Pancreas (tissue), 10 donors: ENCODE measurements around the gene PTPRR. TPM values are rescaled to one million over a fixed set of nuclear protein-coding genes. Genes with fewer than 3 reads are reported as not detected.
A peak's percentile ranks its signal among the peaks of the same experiment; 100 is the strongest.

Experiments
- ATAC-seq, 4 donors: fragments of 200-7000 bp; cut with Tn5 transposase; one replicate each; pipeline versions ENCODE4 v1.8.0 to v1.9.1; 2020; ENCODE audit warnings: mild to moderate bottlenecking in 4 of 4, moderate library complexity in 4 of 4
- DNase-seq, 6 donors: peaks; one replicate each; pipeline ENCODE4 v3.0.0-alpha.2; 2020
- FAIRE-seq: peaks from 2 replicates; lab custom pipeline; 2012; peaks lifted over from hg19 to GRCh38; lab: Jason Lieb, UNC
- H3K27ac ChIP-seq, 4 donors: fragments of 200-600 bp; sonication (generic); 1 replicate in 3 of 4; 2 replicates in 1 of 4; pipeline versions ENCODE4 v1.5.0 to v1.8.0; 2020
- H3K27me3 ChIP-seq, 4 donors: fragments of 200-600 bp; one replicate each; pipeline ENCODE4 v1.8.0; 2021
- H3K36me3 ChIP-seq, 3 donors: fragments of 200-600 bp; sonication (generic) in 1 of 3; one replicate each; pipeline versions ENCODE4 v1.5.0 to v1.8.0; 2020 to 2021
- H3K4me1 ChIP-seq, 3 donors: fragments of 200-600 bp; one replicate each; pipeline ENCODE4 v1.8.0; 2021
- H3K4me3 ChIP-seq, 4 donors: fragments of 200-600 bp; sonication (generic) in 2 of 4; one replicate each; pipeline versions ENCODE4 v1.5.0 to v1.8.0; 2020 to 2021
- H3K9me3 ChIP-seq, 4 donors: fragments of 200-600 bp; one replicate each; pipeline ENCODE4 v1.8.0; 2021
- WGBS, 2 donors: extraction: QIAGEN DNeasy Blood & Tissue Kit; methylation state at CpG; one replicate each; pipeline ENCODE4 v1.1.7; 2013; 5-methylcytosine and 5-hydroxymethylcytosine counted together
- intact Hi-C, 3 donors: fragments of 100-400 bp; cut with DNase I; formaldehyde crosslinking; loops; one replicate each; pipeline versions ENCODE4 v1.11.1 to v1.14.2; 2022
- polyA plus RNA-seq, 2 donors: library from polyadenylated mRNA; stranded (reverse); fragments of 200-250 nt; gene quantifications; one replicate each; pipeline ENCODE4 v1.2.3, GENCODE V29; 2013
- total RNA-seq, 6 donors: library from RNA; stranded (reverse); fragmentation: NEBNext Ultra II Directional in 4 of 6; extraction: Animal tissue kit (Norgen Biotek cat#: 25700) in 4 of 6; gene quantifications; one replicate each; pipeline versions ENCODE4 v1.2.1 to v1.2.4, GENCODE V29; 2021 to 2023
- TF ChIP-seq, protein P1 (sequence below), 4 donors: fragments of 200-600 bp; sonication (generic) in 3 of 4; IDR thresholded peaks; one replicate each; pipeline versions ENCODE4 v1.5.0 to v1.8.0; 2021; ENCODE audit warnings: antibody characterized with exemption in 4 of 4
- donor health status: healthy with polysubstance abuse.
- donor health status: DM: no; HTN: no; CAD: no; lungs with moderate emphysema.
- donor health status: DM: no; HTN: no; CAD: no.
- donor health status: control.
- donor health status: control.
- donor health status: Bipolar disorder and iron deficiency.
- donor health status: DM: yes; HTN: yes; CAD: no.
- donor health status: DM: no; HTN: no; CAD: no.
- donor health status: DM: no; HTN: no; CAD: no.
- donor health status: DM: yes; HTN: yes; CAD: no.

The PTPRR gene
- total and polyA plus RNA-seq, 8 donors = 0.14 to 0.72 (median 0.23) TPM; not detected in 3

DNA sequence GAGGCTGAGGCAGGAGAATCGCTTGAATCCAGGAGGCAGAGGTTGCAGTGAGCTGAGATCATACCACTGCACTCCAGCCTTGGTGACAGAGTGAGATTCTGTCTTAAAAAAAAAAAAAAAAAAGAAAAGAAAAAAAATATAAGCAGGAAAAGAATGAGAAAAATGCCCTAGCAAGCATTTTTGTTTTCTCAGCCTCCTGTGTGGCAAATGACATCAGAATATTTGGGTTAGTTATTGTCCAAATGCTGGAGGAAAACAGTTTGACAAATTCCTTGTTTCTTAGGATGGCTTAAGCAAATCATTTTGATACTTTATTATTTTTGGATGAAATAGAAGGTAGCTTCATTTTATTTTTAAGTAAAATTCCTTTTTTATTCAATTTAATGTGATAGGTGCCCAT, 7.5 kb upstream of the PTPRR start:
- Histone ChIP-seq H3K27me3 (peaks cover 0 to 5% (median 2%) of the 10 kb centered on the region in 4 donors), H3K4me1 (no peaks in the 10 kb centered on the region), H3K27ac (no peak overlapping the region), H3K36me3 (no peaks in the 10 kb centered on the region), H3K9me3 (no peaks in the 10 kb centered on the region), H3K4me3 (no peak overlapping the region)
- intact Hi-C loops = no loop called here
- TF ChIP-seq, protein P1, sequence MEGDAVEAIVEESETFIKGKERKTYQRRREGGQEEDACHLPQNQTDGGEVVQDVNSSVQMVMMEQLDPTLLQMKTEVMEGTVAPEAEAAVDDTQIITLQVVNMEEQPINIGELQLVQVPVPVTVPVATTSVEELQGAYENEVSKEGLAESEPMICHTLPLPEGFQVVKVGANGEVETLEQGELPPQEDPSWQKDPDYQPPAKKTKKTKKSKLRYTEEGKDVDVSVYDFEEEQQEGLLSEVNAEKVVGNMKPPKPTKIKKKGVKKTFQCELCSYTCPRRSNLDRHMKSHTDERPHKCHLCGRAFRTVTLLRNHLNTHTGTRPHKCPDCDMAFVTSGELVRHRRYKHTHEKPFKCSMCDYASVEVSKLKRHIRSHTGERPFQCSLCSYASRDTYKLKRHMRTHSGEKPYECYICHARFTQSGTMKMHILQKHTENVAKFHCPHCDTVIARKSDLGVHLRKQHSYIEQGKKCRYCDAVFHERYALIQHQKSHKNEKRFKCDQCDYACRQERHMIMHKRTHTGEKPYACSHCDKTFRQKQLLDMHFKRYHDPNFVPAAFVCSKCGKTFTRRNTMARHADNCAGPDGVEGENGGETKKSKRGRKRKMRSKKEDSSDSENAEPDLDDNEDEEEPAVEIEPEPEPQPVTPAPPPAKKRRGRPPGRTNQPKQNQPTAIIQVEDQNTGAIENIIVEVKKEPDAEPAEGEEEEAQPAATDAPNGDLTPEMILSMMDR (IDR thresholded peaks at IDR 0.05) = no peak
- WGBS, 2 donors = 83 to 94% methylated on average over 1 of the region's 1 CpG
- DNase-seq (no peak), FAIRE-seq (no peak), ATAC-seq (no peak)

DNA sequence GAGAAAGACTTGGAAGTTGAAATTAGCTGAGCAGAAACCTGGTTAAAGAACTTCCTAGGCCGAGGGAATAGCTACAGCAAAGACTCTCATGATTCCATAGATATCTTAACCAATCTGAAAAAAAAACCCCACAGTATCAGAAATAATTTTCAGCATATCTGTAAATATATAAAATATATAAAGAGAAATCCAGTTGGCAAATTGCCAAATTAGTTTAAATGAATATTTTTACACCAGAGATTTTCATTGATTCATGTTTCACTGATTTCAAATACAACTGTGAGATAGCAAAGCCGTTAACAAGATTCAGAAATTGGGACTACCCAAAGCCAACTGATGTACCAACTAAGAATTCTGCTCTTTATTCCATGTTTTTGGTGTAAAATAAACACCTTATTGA, 6.8 kb upstream of the PTPRR start:
- FAIRE-seq = no peak

DNA sequence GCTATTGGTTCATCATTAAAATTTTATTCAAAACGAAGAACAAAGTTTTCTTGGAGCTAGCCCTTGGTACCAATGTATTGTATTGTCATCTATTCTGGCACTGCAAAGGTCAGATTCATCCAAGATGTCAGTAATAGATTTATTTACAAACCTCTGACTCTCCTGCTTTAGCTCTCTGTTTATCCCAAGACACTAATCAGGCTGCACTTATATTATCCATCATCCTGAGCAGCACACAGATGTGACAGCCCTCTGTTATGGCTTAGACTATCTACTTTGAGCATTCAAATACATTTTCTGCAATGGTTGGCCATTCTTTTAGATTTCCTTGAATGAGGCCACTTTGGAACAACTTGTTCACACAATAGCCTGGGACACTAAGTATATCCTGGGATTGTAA, 5.0 kb upstream of the PTPRR start:
- H3K27me3 ChIP-seq = peaks cover 0 to 8% (median 0%) of the 10 kb centered on the region in 4 donors
- no peak overlapping the region for H3K27ac ChIP-seq
- no peaks in the 10 kb centered on the region for H3K4me1 ChIP-seq
- no peaks in the 10 kb centered on the region for H3K36me3 ChIP-seq
- no peak for DNase-seq
- no peak for FAIRE-seq
- TF ChIP-seq, protein P1 (IDR thresholded peaks at IDR 0.05) = no peak
- no peak overlapping the region for H3K4me3 ChIP-seq
- no peak for ATAC-seq
- H3K9me3 ChIP-seq = no peaks in the 10 kb centered on the region
- WGBS, 2 donors = 30 to 42% methylated on average over 1 of the region's 1 CpG
- intact Hi-C loops = no loop called here

More for the DNA sequence above, 6.8 kb upstream of the PTPRR start:
- Histone ChIP-seq H3K27me3 (peaks cover 0 to 8% (median 2%) of the 10 kb centered on the region in 4 donors), H3K4me1 (no peaks in the 10 kb centered on the region), H3K27ac (no peak overlapping the region), H3K36me3 (no peaks in the 10 kb centered on the region), H3K4me3 (no peak overlapping the region), H3K9me3 (no peaks in the 10 kb centered on the region)
- 62 to 78% methylated on average over 2 of the region's 2 CpGs for WGBS, 2 donors
- DNase-seq (no peak), ATAC-seq (no peak)
- TF ChIP-seq, protein P1 (IDR thresholded peaks at IDR 0.05) = no peak
- intact Hi-C loops = no loop called here

DNA sequence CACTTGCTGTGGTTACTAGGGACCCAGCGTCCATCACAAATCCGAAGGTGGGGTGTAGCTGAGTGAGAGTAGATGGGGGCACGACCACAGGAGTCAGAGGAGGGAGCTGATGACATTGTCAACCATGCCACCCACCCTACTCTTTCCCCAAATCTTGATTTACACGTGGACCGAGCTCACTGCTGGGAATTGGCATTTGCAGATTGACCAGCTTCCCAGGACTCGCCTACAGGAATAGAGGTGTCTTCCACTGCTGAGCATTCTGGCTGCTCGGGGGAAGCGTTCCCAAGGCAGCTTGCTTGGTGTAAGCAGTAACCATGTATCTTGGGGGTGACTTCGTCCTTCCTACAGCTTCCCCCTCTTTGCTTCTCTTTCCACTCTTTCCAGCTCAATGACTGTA, 353 bp upstream of the PTPRR start:
- Histone ChIP-seq H3K27ac (no peak overlapping the region), H3K27me3 (peaks cover 0 to 8% (median 0%) of the 10 kb centered on the region in 4 donors), H3K4me1 (no peaks in the 10 kb centered on the region), H3K36me3 (no peaks in the 10 kb centered on the region), H3K4me3 (no peak overlapping the region), H3K9me3 (no peaks in the 10 kb centered on the region)
- 20 to 26% methylated on average over 9 of the region's 9 CpGs for WGBS, 2 donors
- intact Hi-C loops = no loop called here
- no peak for DNase-seq
- TF ChIP-seq, protein P1 (IDR thresholded peaks at IDR 0.05) = no peak
- ATAC-seq = no peak
- no peak for FAIRE-seq

DNA sequence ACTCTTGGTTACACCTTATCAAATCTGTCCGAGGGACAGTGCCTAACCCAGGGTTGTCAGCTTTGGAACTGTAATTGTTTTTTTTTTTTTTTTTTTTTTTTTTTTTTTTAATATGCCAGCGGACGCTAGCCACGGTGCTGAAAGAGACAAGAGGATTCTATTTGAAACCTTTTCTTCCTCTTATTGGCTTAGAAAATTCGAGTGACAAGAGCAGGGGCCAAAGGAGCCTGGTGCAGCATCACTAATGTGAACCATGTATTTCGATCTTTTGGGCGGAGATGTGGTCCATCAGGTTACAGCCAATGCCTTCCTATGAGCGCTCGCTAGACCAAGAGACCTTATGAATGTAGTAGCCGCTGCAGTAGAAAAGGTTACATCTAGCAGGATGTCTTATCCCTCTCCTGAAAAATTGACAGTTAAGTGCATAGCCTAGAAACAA, 922 bp downstream of the PTPRR start:
- no peaks in the 10 kb centered on the region for H3K4me1 ChIP-seq
- intact Hi-C loops = no loop called here
- peak in 2 of 4 donors; percentile 25 to 50 for ATAC-seq
- WGBS, 2 donors = 9 to 10% methylated on average over 10 of the region's 10 CpGs
- DNase-seq = no peak
- TF ChIP-seq, protein P1 (IDR thresholded peaks at IDR 0.05) = no peak
- no peaks in the 10 kb centered on the region for H3K36me3 ChIP-seq
- no peaks in the 10 kb centered on the region for H3K9me3 ChIP-seq
- no peak overlapping the region for H3K27ac ChIP-seq
- no peak for FAIRE-seq
- H3K4me3 ChIP-seq = no peak overlapping the region
- peaks cover 0 to 8% (median 0%) of the 10 kb centered on the region in 4 donors for H3K27me3 ChIP-seq
